GM19099 (cell line): ENCODE data around the gene OR13J1.

Experiments
- POLR2A ChIP-seq: IDR thresholded peaks from 3 replicates; pipeline ENCODE4 v1.6.1; 2011; ENCODE audit warnings: low read depth; ENCODE audit not compliant: insufficient read length; ENCODE audit errors: extremely low read depth

Gene OR13J1

DNA sequence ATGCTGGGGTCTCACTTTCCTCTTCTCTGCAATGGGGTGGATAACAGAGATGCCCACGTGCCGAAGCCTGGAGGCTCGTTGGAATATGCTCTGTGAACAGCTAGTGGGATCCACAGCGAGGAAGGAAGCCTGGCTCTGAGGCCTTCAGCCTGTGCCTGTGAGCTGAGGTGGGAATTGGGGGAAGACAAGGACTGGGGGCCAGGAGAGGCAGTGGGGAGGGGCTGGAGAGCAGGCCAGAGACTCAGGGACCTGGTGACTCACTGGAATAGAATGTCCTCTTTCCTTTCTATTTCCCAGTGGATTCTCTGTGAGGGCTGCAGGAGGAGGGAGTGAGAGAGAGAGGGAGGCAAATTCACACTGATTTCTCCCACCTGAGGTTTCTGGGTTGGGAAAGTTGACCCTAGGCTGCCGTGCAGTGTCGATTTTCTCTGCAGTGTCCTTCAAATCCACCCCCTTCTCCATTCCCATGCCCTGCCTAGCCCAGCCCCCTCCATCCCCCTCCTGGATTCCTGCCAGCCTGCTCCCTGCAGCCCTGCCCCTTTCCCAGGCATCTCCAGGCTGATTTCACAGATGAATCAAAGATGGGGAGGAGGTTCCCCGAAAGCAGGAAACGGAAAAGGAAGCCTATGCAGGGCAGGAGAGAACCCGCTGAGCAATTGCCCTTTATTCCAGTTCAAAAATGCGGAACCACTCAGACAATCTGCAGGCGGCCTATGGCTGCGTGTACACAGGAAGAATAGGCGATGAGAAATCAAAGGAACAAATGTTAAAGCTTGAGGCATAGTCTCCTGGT lies 37.7 kb upstream of the OR13J1 start:
- no peak for TF ChIP-seq POLR2A

DNA sequence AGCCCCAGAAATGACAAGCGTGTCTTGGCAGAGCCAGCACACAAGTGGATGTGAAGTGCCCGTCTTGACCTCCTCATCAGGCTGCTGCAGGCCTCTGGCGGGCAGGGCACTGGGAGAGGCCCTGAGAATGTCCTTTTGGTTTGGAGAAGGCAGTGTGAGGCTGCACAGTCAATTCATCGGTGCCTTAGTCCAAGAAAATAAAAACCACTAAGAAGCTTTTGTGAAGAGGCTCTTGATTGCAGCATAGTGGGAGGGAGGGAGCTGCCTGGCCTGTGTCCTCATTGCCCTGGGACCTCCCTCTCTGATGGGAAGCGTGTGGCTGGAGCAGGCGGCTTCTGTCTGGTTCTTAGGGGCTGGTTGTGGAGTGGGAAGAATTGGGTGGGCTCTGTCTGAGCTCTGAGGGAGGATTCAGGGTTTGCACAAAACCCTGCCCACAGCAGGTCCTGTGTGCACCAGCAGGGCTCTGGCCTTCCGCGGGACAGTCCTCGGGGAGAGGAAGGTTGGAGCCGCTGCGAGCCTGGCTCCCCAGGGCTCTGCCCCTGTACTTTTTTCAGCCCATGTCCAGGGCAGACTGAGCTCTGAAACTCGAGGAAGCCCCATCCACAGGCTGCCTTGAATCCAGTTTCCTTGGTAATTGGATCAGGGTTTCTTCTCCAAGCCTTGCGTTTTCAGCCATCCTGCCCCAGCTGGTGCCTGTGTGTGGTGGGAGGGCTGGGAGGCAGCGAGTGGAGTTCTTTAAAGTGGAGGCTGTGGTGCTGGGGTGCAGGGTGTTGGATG lies 36.9 kb upstream of the OR13J1 start:
- TF ChIP-seq POLR2A, result no peak

DNA sequence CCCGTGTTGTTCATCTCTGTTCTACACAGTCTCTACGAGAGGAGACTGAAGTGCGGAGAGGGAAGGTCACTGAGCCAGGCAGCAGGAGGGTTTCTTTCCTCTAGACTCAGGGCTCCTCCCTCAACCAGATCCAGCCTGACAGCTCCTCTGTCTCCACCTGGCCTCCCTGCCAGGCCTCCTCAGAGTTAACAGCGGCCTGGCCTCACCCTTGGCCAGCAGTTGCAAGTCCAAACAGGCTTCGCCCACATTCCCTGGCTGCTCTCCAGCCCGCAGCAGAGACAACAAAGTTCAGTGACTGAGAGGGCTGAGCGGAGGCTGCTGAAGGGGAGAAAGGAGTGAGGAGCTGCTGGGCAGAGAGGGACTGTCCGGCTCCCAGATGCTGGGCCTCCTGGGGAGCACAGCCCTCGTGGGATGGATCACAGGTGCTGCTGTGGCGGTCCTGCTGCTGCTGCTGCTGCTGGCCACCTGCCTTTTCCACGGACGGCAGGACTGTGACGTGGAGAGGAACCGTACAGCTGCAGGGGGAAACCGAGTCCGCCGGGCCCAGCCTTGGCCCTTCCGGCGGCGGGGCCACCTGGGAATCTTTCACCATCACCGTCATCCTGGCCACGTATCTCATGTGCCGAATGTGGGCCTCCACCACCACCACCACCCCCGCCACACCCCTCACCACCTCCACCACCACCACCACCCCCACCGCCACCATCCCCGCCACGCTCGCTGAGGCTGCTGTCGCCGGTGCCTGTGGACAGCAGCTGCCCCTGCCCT lies 35.9 kb upstream of the OR13J1 start, which contains the start of gene HRCT1:
Gene HRCT1 (plus strand): TSS at position 291 of the 768 bp plus-strand sequence. CDS start 86 bp downstream, at position 377.
- no peak for TF ChIP-seq POLR2A

DNA sequence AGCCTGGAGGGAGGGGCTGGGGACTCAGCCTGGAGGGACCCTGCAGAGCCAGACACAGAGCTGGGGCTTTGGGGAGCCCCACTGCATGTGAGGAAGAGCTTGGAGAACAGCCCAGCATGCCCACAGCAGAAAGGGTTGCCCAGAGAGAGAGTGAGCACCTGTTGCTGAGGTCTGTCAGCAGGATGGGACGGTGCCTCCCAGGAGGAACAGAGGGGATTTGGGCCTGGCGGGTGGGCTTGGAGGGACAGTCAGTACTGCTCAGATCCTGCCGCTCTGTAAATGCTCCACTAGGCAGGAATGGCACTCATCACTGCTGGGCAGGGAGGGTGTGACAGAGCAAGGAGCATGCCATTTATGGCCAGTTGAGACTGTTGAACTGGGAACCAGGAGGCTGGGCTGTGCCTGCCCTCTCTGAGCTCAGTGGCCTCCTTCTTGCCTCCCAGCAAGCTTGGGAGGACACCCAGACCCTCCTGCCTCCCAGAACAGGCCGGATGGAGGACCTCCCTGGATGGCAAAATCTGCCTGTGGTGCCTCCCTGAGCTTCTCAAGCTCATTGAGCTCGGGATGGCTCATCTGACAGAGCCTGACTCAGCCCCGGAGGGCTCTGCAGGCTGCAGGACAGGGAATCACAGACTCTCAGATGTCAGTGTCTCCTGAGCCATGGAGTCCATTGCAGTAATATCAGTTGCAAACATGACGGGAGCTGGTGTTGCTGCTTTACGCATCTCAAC lies 35.0 kb upstream of the OR13J1 start:
- TF ChIP-seq POLR2A, result no peak

DNA sequence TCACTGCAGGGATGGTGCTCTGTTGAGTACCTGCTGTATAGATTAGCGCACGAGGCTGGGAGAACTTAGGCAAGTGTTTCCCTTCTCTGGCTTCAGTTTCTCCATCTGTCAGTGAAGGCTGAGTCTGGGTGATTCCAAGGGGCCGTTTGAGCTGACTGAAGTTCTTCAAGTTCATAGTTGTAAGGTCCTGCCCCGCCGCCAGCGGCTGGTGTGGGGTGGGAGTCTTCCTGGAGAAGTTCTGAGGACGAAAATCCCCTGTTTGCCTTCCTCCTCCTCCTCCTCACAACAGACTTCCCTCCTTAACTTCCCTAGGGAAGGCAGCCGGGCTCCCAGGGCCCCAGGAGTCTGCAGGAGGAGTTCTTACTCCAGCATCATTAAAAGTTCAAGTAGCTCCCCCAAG lies 34.1 kb upstream of the OR13J1 start:
- TF ChIP-seq POLR2A, result no peak

DNA sequence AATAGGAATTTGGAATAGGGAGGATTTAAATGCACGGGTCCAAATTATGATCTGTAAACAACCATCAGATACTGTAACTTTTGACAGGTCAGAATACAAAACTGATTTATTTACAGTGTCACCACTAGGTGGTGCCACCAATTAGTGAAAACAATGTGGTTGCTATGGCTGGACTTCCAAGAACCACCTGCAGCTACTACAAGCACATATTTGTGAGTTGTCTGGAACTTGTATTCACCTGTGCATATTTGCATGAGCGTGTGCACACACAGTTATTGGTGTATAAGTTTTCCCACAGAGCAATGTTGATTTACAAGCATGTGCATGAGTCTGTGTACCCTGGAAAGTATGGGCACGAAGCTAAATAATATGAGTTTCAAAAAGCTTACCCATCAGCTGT lies 32.8 kb upstream of the OR13J1 start:
- no peak for TF ChIP-seq POLR2A

DNA sequence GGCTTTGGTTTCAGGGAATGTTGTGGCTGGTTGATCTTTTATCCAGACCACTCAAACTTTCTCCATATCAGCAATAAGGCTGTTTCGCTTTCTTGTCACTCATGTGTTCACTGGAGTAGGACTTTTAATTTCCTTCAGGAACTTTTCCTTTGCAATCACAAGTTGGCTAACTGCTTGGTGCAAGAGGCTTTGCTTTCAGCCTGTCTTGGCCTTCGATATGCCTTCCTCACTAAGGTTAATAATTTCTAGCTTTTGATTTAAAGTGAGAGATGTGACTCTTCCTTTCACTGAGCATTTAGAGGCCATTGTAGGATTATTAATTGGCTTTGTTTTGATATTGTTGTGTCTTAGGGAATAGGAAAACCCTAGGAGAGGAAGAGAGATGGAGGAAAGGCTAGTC lies 28.8 kb upstream of the OR13J1 start:
- no peak for TF ChIP-seq POLR2A

DNA sequence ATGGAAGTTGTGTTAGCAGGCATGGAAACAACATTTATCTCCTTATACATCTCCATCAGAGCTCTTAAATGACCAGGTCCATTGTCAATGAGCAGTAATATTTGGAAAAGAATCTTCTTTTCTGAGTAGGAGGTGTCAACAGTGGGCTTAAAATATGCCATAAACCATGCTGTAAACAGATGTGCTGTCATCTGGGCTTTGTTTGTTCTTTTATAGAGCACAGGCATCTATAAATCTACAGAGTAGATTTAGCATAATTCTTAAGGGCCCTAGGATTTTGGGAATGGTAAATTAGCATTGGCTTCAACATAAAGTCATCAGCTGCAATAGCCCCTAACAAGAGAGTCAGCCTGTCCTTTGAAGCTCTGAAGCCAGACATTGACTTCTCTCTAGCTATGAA lies 28.1 kb upstream of the OR13J1 start:
- no peak for TF ChIP-seq POLR2A

DNA sequence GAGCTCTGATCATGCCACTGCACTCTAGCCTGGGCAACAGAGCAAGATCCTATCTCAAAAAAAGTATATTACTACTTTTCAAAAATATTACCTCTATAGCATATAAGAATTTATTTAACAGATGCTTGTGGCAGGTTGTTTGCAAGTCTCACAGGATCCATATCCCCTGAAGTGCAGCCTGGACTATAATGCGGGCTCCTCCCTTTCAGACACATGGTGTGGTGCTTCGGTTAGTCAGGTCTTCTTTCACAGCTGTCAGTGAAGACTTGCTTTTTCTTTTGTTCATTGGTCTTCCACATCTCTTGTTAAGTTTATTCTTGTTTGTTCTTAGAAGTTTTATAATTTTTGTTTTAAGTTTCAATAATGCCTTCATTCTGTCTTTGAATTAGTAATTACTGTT lies 26.4 kb upstream of the OR13J1 start:
- no peak for TF ChIP-seq POLR2A

DNA sequence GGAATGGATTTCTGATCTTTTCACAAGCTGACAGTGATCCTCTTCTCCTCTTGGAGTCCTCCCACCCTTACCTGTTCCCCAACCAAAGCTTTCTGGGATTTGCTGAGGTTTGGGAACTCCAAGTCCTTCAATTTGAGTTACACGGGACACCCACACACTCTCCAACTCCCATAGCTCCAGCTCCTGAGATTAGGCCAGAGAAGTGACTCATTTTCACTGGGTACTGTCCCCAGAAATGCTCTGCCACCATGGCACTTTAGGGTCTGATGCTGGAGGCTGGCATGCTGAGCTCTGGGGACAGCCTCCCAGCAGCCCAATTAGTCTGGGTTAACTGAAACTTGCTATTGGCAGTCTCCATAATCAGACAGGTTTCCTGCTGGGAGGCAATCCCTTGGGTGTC lies 21.9 kb upstream of the OR13J1 start:
- no peak for TF ChIP-seq POLR2A

DNA sequence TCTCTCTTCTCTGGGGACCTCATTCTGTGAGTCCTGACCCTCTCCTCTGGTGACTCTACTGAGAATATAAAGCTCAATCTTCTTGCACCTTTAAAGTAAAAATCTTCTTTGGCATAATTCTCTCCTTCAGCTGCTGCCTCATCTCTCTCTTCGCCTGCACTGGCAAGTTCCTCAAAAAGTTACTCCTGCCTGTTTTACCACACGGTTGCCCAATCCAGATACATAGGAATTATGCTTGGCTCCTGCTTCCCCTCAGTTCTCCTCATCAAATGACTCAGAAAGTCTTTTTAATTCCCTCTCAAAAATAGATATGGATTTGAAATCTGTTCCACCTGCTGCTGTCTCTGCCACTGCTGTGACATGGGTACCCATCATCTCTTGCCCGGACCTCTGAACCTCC lies 21.4 kb upstream of the OR13J1 start:
- no peak for TF ChIP-seq POLR2A

DNA sequence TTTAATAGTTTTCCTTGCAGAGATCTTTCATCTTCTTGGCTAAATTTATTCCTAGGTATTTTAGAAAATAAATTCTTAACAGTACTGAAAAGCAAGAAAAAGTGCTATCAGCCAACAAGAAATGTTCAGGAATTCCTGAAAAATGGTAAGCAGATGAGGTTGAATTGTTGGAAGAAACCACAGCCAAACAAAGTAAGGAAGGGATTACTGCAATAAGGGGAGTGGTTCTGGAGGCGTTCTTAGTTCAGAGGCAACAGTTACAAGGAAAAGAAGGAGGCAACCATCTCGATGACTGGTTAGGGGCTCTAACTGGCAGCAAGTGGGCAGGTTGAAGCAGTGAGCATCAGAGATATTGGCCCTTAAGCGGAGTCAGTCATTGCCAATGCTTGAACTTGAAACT lies 12.8 kb upstream of the OR13J1 start:
- no peak for TF ChIP-seq POLR2A

DNA sequence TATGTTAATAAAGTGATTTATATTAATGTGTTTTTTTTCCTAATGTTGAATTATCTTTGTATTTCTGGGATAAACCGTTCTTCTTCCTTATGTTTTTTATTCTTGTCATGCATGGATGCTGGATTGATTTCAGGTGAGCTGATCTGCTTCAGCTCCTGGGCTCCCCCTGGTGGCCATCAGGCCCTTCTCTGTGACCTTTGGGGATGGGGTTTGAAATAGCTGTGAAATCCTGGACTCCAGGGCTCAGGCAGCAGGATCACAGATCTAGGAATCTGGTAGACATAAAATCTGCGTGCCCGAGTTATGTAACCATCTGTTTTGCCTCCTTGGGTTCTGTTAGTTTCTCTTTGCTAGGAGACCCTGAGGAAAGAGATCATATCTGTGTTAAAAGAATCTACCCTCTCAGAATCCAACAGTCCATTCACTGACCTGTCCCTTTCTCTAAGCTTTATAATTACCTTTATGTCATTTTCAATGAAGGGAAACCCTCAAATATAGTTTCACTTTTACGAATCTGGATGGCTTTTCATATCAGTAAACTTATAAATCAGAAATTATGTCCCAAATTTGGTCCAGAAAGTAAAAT lies 12.2 kb upstream of the OR13J1 start:
- TF ChIP-seq POLR2A, result no peak

DNA sequence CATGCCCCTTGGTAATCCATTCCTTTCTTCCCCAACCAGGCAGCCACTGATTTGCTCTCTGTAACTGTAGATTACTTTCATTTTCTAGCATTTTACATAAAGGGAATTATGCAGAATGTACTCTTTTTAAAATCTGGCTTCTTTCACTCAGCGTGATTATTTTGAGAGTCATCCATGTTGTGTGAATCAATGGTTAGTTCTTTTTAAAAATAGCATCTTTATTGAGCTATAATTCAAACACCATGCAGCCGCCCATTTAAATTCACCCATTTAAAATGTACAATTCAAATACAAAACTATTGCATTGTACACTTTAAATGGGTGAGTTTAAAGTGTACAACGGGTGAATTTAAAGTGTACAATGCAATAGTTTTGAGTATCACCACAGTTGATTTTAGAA lies 2.3 kb upstream of the OR13J1 start:
- TF ChIP-seq POLR2A, result no peak
